ENCODE data around the gene DHX16. TPM values are rescaled to one million over a fixed set of nuclear protein-coding genes. Genes with fewer than 3 reads are reported as not detected.

The DHX16 gene
- total and polyA plus RNA-seq, 2 donors (not counting 1 experiment from before 2014, with no cell fraction given), result 51.1 to 71.7 TPM

- H3K4me1 ChIP-seq (ENCODE audit: control insufficient read depth in 2 of 2, insufficient read depth in 2 of 2, low read length in 2 of 2), result peaks cover 44 to 49% of the 10 kb centered on the region in 2 donors
- Mint-ChIP-seq H3K27me3 (no peaks in the 10 kb centered on the region), H3K4me3 (peak within 1 kb of the TSS; percentile 97), H3K27ac (peak within 1 kb of the TSS; percentile 99), H3K4me1 (peaks cover 72% of the 10 kb centered on the region), H3K9me3 (ENCODE audit: insufficient read depth) (no peaks in the 10 kb centered on the region)
- H3K4me3 ChIP-seq (ENCODE audit: control extremely low read depth in 1 of 5, extremely low read depth in 1 of 5, insufficient read depth in 1 of 5, low read depth in 2 of 5, low read length in 4 of 5), result peak within 1 kb of the TSS; percentile 91 to 100 (median 97)
- H3K9me3 ChIP-seq (ENCODE audit: control extremely low read depth in 1 of 3, control insufficient read depth in 2 of 3, insufficient read depth in 1 of 3, low read length in 2 of 3), result no peaks in the 10 kb centered on the region
- ATAC-seq (ENCODE audit: low read depth), result peak; percentile 23
- H4K20me1 ChIP-seq (ENCODE audit: control insufficient read depth, insufficient read depth, low read length, poor library complexity, severe bottlenecking), result peaks cover 54% of the 10 kb centered on the region
- ChIA-PET CTCF (interaction anchor here (2.8 to 19.8 kb wide), 2 partner anchors 41 to 45 kb away, joined by 11 to 963 read pairs; partner anchors contain the start of genes MDC1 and TUBB), POLR2A (interaction anchor here (3.2 to 8.7 kb wide), 2 partner anchors 32 to 34 kb away, joined by 45 to 216 read pairs; partner anchors contain the start of genes MDC1 and TUBB)
- peaks cover 67% of the 10 kb centered on the region for H3K79me2 ChIP-seq (ENCODE audit: control insufficient read depth, insufficient read depth, low read length)
- H3K27me3 ChIP-seq (replicated peaks in 1 of 4; ENCODE audit: control extremely low read depth in 1 of 4, control insufficient read depth in 3 of 4, insufficient read depth in 4 of 4, low read length in 3 of 4), result no peaks in the 10 kb centered on the region
- H2AFZ ChIP-seq (ENCODE audit: insufficient read depth, low read depth, low read length, poor library complexity, severe bottlenecking), result peak within 1 kb of the TSS; percentile 82
- peak; percentile 87 for DNase-seq
- H3K9ac ChIP-seq (ENCODE audit: low read length), result peak within 1 kb of the TSS; percentile 98
- WGBS (ENCODE audit: insufficient coverage), result under 1% methylated on average over 35 of the region's 41 CpGs
- H3K4me2 ChIP-seq (replicated peaks; ENCODE audit: low read depth, low read length, poor library complexity, severe bottlenecking), result peak within 1 kb of the TSS; percentile 100
- H3K36me3 ChIP-seq (replicated peaks in 1 of 2; ENCODE audit: control extremely low read depth in 1 of 2, control insufficient read depth in 1 of 2, extremely low read depth in 1 of 2, insufficient read depth in 2 of 2, low read length in 1 of 2), result peaks cover 0 to 7% of the 10 kb centered on the region in 2 experiments
- H3K27ac ChIP-seq (ENCODE audit: low read length in 2 of 2), result peak within 1 kb of the TSS; percentile 93 to 97
- intact Hi-C loops (cut with micrococcal nuclease), result loop anchor here (2.0 kb wide), 1 partner anchor 13 kb away; the partner anchor contains the start of gene DHX16
- TF ChIP-seq CTCF (IDR thresholded peaks at IDR 0.05) (no peak), EZH2 (IDR thresholded peaks at IDR 0.05; ENCODE audit: borderline replicate concordance, insufficient read depth, low read depth, low read length, poor library complexity, severe bottlenecking) (no peak)
Measured at GRCh38 chr6:30686009-30686907, 13.5 kb upstream of the DHX16 start, which contains the start of gene PPP1R18. Gene PPP1R18 (minus strand): TSS chr6:30686645. CDS start chr6:30686018, 627 bp downstream.
